ENCODE measurements around the gene MRPL4.
A peak's percentile ranks its signal among the peaks of the same experiment; 100 is the strongest.
"Not testable (repeated sequence)": the region's sequence is repeated elsewhere in the genome, so short reads cannot be mapped to it uniquely, and the experiment has no call there.

Gene MRPL4

DNA sequence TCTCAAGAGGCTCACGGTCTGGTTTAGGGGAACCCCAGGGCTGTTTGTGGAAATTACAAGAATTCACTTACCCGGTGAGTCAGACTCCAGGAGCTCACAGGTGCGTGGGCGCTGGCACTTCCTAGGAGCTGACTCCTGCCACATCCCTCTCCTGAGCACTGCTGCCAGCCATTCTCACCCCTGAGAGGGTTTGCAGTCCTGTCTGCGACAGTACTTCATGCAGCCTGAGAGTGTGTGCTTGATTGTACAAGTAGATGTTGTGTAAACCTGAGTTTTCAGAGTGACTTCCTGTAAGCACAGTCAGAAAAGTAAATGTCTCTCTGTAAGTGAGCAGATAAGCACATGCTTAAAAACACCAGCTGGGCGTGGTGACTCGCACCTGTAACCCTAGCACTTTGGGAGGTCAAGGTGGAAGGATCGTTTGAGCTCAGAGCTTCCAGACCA is 8.1 kb downstream of the MRPL4 start:
- peak in 1 of 2 donors; percentile 22 for DNase-seq (ENCODE audit: low read depth in 2 of 2)

DNA sequence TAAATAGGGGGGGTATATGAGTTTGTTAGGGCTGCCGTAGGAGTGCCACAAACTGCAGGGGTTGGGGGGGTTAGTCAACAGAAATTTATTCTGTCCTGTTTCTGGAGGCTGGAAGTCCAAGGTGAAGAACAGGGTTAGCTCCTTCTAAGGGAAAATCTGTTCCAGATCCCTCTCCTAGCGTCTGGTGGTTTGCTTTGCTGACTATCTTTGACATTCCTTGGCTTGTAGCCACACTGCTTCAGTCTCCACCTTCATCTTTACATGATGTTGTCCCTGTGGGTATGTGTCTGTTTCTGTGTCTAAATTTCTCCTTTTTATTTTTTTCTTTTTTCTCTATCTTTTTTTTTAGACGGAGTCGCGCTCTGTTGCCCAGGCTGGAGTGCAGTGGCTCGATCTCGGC is 10.8 kb downstream of the MRPL4 start:
- no peak for DNase-seq (ENCODE audit: low read depth in 2 of 2)

DNA sequence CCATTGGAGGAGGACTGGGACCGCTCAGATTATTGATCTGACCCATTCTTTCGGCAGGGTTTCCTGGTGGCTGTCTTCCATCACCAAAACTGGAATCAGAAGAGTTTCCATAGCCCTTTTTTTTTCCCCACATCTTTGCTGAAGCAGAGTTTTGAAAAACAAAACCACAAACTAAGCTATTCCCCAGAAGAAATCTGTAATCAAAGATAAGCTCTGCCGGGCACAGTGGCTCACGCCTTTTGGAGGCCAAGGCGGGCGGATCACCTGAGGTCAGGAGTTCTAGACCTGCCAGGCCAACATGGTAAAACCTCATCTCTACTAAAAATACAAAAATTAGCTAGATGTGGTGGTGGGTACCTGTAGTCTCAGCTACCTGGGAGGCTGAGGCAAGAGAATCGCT is 14.7 kb downstream of the MRPL4 start:
- no peak for DNase-seq (ENCODE audit: low read depth in 2 of 2)

DNA sequence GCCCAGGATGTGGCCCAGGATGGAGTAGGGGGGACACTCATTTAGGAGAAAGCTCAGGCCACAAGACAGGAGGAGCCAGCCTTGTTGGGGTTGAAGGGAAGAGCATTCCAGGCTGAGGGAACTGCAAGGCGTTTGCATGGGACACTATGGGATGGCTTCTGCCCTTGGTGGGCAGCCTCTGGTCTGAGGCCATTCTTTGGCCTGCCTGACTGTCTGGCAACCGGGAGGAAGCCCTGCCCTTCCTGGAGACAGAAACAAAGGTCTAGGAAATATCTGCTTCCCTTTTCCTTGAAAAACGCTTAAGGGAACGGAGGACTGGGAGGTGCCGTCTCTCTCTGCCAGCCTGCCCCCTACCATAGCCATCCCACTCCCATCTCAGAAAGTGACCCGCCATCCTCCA is 16.1 kb downstream of the MRPL4 start:
- no peak for DNase-seq (ENCODE audit: low read depth in 2 of 2)

DNA sequence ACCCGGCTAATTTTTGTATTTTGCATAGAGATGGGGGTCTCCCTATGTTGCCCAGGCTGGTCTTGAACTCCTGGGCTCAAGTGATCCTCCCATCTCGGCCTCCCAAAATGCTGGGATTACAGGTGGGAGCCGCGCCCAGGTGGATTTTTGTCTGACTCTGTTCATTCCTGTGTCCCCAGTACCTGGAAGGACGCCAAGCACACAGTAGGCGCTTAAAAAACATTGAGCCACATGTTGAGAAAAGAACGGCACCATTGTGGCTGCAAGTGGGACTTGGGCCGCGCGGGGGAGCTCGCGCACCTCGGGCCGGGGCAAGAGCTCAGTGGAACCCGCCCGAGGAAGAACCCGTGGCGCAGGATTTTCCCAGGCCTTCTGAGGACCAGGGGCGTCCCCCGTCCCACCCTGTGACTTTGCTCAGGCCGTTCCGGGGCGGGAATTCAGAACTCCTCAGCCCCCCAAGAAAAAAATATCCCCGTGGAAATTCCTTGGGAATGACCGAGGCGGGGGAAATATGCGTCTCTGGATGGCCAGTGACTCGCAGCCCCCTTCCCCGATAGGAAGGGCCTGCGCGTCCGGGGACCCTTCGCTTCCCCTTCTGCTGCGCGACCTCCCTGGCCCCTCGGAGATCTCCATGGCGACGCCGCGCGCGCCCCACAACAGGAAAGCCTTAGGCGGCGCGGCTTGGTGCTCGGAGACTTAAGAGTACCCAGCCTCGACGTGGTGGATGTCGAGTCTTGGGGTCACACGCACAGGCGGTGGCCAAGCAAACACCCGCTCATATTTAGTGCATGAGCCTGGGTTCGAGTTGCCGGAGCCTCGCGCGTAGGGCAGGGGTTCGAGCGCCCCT is 17.5 kb downstream of the MRPL4 start:
- peak; percentile 73 to 88 for DNase-seq (ENCODE audit: low read depth in 2 of 2)

DNA sequence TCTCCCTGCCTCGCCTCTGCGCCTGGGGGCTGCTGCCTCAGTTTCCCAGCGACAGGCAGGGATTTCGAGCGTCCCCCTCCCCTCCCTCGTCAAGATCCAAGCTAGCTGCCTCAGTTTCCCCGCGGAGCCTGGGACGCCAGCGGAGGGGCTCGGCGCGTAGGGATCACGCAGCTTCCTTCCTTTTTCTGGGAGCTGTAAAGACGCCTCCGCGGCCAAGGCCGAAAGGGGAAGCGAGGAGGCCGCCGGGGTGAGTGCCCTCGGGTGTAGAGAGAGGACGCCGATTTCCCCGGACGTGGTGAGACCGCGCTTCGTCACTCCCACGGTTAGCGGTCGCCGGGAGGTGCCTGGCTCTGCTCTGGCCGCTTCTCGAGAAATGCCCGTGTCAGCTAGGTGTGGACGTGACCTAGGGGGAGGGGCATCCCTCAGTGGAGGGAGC is 18.2 kb downstream of the MRPL4 start:
- DNase-seq (ENCODE audit: low read depth in 2 of 2) = no peak

DNA sequence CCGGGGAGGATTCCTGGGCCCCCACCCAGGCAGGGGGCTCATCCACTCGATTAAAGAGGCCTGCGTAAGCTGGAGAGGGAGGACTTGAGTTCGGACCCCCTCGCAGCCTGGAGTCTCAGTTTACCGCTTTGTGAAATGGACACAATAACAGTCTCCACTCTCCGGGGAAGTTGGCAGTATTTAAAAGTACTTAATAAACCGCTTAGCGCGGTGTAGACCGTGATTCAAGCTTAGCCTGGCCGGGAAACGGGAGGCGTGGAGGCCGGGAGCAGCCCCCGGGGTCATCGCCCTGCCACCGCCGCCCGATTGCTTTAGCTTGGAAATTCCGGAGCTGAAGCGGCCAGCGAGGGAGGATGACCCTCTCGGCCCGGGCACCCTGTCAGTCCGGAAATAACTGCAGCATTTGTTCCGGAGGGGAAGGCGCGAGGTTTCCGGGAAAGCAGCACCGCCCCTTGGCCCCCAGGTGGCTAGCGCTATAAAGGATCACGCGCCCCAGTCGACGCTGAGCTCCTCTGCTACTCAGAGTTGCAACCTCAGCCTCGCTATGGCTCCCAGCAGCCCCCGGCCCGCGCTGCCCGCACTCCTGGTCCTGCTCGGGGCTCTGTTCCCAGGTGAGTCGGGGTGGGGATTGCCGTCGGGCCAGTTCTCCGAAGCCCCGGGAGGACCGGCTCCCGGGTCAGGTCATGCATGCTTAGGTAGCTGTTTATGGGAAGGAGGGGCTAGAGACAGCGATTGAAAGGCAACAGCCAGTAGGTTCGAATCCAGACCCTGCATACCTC is 18.8 kb downstream of the MRPL4 start, which contains the start of gene ICAM1:
Gene ICAM1, plus strand, starts transcription at position 505 of the 779 bp plus-strand sequence. Its CDS starts 40 bp downstream, at position 545.
- DNase-seq (ENCODE audit: low read depth in 2 of 2) = no peak

DNA sequence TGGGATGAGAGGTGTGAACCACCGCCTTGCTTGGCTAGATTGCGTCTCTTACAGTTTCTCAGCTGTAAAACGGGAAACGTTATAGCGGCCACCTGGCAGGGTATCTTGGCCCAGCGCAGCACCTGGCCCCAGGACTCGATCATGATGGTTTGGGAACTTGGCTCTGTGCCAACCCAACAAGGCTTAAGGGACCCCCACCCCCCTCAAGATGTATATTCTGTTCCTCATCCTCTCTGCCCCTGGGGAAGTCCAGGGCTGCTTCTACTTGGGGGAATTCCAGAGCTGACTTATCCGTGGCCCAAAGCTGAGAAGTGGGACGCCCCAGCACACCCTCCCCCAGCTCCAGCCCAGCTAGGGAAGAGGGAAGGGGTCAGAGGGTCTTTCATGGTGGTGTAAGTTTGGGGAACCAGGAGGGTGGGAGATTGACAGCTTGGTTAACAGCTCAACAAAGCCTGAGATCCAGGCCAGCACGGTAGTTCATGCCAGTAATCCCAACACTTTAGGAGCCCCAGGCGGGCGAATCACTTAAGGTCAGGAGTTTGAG is 19.6 kb downstream of the MRPL4 start:
- DNase-seq (ENCODE audit: low read depth in 2 of 2) = no peak

DNA sequence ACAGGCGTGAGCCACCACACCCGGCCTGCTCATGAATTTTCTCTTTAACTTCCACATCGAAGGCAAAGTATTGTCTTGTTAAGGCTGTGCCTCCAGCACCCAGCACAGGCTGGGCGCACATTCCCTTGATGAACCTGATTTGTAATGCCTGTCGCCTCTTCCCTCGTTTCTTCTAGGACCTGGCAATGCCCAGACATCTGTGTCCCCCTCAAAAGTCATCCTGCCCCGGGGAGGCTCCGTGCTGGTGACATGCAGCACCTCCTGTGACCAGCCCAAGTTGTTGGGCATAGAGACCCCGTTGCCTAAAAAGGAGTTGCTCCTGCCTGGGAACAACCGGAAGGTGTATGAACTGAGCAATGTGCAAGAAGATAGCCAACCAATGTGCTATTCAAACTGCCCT is 22.6 kb downstream of the MRPL4 start:
- DNase-seq (ENCODE audit: low read depth in 2 of 2) = no peak

DNA sequence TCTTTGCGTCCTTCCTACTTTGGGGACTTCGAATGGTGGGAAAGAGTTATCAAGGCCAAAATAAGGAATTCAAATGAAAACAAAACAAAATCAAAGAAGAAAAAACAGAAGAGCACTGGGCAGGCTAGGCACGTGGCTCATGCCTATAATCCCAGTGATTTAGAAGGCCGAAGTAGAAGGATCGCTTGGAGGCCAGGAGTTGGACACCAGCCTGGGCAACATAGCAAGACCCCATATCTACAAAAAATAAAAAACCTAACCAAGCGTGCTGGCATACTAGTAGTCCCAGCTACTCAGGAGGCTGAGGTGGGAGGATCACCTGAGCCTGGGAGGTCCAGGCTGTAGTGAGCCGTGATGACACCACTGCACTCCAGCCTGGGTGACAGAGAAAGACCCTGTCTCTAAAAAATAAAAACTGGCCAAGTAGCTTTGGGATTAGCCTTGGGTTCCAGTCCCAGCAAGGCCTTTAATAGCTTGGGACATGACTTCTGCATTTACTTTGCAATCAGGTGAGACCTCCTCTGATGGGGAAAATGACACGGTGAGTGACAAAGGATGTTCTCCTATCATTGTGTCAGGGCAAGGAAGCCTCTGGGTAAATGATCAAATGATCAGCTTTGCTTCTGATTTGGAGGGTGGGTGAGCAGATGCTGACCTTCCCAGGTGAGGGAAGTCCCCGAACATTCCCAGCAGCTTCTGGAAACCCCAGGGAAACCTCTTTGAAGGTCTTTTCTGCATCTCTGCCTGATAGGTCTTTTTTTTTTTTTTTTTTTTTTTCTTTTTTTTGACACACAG is 26.0 kb downstream of the MRPL4 start:
- DNase-seq (ENCODE audit: low read depth in 2 of 2) = no peak

DNA sequence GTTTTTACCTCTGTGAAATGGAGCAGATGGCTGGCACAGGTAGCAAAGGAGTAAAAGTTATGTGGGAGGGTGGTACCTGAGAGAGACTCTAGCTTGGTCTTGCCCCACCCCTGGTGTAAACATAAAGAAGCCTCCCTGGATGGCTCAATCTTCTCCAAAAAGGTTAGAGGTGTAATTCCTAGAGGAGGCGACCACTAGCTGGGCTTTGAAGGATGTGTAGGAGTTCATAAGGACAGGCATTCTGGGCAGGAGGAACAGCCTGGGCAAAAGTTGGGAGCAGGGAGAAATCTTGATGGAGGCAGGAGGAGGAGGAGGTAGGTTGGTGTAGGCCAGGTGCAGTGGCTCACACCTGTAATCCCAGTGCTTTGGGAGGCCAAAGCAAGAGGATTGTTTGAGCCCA is 26.9 kb downstream of the MRPL4 start:
- DNase-seq (ENCODE audit: low read depth in 2 of 2) = no peak

DNA sequence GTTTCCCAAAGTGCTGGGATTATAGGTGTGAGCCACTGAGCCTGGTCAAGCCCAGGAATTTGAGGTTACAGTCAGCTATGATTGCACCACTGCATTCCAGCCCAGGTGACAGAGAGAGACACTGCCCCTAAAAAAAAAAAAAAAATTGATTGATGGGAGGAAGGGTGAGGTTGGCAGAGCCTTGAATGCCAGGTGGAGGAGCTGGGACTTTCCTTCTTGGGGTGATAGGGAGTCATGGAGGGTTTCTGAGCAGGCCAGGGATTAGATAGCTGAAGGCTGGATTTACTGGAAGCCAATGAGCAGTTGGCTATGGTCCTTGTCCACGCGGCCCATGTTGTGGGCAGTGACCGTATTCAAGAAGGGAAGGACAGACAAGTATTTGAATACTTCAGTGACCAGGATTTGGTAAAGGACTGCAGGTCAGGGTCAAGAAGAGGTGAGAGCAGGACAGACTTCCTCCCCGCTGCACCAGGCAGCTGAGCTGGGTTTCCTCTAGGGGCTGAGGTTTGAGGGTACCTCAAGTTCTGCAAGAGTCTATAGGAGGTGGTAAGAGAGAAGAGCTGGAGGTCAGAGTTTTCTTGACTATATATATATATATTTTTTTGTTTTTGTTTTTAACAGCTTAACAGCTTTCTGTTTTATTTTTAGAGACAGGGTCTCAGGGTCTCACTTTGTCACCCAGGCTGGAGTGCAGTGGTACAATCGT is 27.9 kb downstream of the MRPL4 start:
- DNase-seq (ENCODE audit: low read depth in 2 of 2) = no peak

DNA sequence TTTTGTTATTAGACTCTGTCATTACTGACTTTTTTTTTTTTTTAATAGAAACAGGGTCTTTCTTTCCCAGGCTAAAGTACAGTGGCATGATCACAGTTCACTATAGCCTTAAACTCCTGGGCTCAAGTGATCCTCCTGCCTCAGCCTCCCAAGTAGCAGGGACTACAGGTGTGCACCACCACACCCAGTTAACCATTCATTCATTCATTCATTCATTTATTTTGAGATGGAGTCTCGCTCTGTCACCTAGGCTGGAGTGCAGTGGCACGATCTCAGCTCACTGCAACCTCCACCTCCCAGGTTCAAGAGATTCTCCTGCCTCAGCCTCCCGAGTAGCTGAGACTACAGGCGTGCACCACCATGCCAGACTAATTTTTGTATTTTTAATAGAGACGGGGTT is 30.0 kb downstream of the MRPL4 start:
- DNase-seq (ENCODE audit: low read depth in 2 of 2) = not testable (repeated sequence)

DNA sequence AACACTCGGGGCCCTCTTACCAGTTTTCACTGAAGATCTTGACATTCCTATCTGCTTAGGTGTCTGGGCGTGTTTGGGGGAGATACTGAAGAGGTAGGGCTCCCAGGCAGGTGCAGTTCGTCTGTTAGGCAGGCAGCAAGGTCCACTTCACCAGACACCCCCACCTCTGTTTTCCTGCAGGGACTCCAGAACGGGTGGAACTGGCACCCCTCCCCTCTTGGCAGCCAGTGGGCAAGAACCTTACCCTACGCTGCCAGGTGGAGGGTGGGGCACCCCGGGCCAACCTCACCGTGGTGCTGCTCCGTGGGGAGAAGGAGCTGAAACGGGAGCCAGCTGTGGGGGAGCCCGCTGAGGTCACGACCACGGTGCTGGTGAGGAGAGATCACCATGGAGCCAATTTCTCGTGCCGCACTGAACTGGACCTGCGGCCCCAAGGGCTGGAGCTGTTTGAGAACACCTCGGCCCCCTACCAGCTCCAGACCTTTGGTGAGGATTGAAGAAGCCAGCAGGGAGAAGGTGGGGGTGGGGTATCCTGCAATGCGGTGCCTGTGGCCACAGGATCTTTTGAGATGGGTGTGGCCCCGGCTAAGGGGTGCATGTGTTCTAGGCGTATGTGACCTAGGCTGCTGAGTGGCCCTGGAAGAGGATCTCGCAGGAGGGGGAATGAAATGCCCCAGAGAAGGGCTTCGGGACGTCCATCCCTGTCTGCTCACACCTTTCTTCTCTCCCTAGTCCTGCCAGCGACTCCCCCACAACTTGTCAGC is 31.5 kb downstream of the MRPL4 start:
- DNase-seq (ENCODE audit: low read depth in 2 of 2) = no peak

DNA sequence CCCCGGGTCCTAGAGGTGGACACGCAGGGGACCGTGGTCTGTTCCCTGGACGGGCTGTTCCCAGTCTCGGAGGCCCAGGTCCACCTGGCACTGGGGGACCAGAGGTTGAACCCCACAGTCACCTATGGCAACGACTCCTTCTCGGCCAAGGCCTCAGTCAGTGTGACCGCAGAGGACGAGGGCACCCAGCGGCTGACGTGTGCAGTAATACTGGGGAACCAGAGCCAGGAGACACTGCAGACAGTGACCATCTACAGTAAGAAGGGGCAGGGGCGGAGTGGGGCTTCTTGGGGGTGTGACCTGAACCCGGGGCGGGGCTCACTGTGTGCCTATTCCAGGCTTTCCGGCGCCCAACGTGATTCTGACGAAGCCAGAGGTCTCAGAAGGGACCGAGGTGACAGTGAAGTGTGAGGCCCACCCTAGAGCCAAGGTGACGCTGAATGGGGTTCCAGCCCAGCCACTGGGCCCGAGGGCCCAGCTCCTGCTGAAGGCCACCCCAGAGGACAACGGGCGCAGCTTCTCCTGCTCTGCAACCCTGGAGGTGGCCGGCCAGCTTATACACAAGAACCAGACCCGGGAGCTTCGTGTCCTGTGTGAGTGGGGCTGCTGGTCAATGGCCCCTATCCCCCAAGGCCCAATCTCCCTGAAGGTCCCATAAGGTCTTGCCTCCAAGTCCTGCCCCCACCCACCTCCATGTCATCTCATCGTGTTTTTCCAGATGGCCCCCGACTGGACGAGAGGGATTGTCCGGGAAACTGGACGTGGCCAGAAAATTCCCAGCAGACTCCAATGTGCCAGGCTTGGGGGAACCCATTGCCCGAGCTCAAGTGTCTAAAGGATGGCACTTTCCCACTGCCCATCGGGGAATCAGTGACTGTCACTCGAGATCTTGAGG is 32.3 kb downstream of the MRPL4 start:
- DNase-seq (ENCODE audit: low read depth in 2 of 2) = no peak

DNA sequence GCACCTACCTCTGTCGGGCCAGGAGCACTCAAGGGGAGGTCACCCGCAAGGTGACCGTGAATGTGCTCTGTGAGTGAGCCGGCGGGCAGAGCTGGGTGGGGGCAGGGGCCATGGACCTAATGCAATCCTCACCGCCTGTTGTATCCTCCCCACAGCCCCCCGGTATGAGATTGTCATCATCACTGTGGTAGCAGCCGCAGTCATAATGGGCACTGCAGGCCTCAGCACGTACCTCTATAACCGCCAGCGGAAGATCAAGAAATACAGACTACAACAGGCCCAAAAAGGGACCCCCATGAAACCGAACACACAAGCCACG is 32.9 kb downstream of the MRPL4 start:
- no peak for DNase-seq (ENCODE audit: low read depth in 2 of 2)

DNA sequence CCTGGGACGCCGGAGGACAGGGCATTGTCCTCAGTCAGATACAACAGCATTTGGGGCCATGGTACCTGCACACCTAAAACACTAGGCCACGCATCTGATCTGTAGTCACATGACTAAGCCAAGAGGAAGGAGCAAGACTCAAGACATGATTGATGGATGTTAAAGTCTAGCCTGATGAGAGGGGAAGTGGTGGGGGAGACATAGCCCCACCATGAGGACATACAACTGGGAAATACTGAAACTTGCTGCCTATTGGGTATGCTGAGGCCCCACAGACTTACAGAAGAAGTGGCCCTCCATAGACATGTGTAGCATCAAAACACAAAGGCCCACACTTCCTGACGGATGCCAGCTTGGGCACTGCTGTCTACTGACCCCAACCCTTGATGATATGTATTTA is 33.4 kb downstream of the MRPL4 start:
- DNase-seq (ENCODE audit: low read depth in 2 of 2) = no peak

DNA sequence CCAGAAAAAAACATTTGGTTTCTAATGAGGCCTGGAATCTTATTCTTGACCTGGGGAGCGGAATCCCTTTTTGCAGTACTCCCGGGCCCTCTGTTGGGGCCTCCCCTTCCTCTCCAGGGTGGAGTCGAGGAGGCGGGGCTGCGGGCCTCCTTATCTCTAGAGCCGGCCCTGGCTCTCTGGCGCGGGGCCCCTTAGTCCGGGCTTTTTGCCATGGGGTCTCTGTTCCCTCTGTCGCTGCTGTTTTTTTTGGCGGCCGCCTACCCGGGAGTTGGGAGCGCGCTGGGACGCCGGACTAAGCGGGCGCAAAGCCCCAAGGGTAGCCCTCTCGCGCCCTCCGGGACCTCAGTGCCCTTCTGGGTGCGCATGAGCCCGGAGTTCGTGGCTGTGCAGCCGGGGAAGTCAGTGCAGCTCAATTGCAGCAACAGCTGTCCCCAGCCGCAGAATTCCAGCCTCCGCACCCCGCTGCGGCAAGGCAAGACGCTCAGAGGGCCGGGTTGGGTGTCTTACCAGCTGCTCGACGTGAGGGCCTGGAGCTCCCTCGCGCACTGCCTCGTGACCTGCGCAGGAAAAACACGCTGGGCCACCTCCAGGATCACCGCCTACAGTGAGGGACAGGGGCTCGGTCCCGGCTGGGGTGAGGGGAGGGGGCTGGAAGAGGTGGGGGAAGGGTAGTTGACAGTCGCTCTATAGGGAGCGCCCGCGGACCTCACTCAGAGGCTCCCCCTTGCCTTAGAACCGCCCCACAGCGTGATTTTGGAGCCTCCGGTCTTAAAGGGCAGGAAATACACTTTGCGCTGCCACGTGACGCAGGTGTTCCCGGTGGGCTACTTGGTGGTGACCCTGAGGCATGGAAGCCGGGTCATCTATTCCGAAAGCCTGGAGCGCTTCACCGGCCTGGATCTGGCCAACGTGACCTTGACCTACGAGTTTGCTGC is 35.1 kb downstream of the MRPL4 start, which contains the start of gene ICAM4:
Gene ICAM4, plus strand, starts transcription at position 153 of the 935 bp plus-strand sequence. Its CDS starts 58 bp downstream, at position 211.
- no peak for DNase-seq (ENCODE audit: low read depth in 2 of 2)
